Smooth muscle cell (in vitro differentiated cells): ENCODE measurements around the gene PAF1. TPM values are rescaled to one million over a fixed set of nuclear protein-coding genes. Genes with fewer than 3 reads are reported as not detected.

Source experiments
- DNase-seq: peaks from one replicate; lab custom pipeline; 2025; ENCODE audit not compliant: unreplicated experiment; lab: John Stamatoyannopoulos, UW
- H2AFZ ChIP-seq: fragments of 200-600 bp; sonication (generic); 2 replicates; pipeline ENCODE4 v1.6.0; 2016; ENCODE audit warnings: antibody characterized with exemption, low read depth, mild to moderate bottlenecking
- H3F3A ChIP-seq: fragments of 200-600 bp; sonication (generic); 2 replicates; pipeline ENCODE4 v1.6.0; 2017; ENCODE audit warnings: antibody characterized with exemption, low read depth
- H3K27ac ChIP-seq: fragments of 200-600 bp; sonication (generic); 2 replicates; pipeline ENCODE4 v1.5.1; 2016; ENCODE audit warnings: low read depth, mild to moderate bottlenecking
- H3K27me3 ChIP-seq: fragments of 200-600 bp; sonication (generic); 2 replicates; pipeline ENCODE4 v1.6.1; 2016; ENCODE audit warnings: low read depth, mild to moderate bottlenecking
- H3K36me3 ChIP-seq: fragments of 200-600 bp; sonication (generic); 2 replicates; pipeline ENCODE4 v1.5.1; 2016; ENCODE audit warnings: low read depth
- H3K4me1 ChIP-seq: fragments of 200-600 bp; sonication (generic); 2 replicates; pipeline ENCODE4 v1.5.1; 2016; ENCODE audit warnings: low read depth
- H3K4me2 ChIP-seq: fragments of 200-600 bp; sonication (generic); 2 replicates; pipeline ENCODE4 v1.6.0; 2016; ENCODE audit warnings: mild to moderate bottlenecking
- H3K4me3 ChIP-seq: fragments of 200-600 bp; sonication (generic); 2 replicates; pipeline ENCODE4 v1.5.1; 2016; ENCODE audit warnings: mild to moderate bottlenecking
- H3K79me2 ChIP-seq: fragments of 200-600 bp; sonication (generic); 2 replicates; pipeline ENCODE4 v1.6.0; 2016; ENCODE audit warnings: low read depth, mild to moderate bottlenecking
- H3K9ac ChIP-seq: fragments of 200-600 bp; sonication (generic); 2 replicates; pipeline ENCODE4 v1.6.0; 2016; ENCODE audit warnings: low read depth
- H3K9me3 ChIP-seq: fragments of 200-600 bp; sonication (generic); replicated peaks from 2 replicates; pipeline ENCODE4 v1.5.1; 2016; ENCODE audit warnings: low read depth
- H4K20me1 ChIP-seq: fragments of 200-600 bp; sonication (generic); 2 replicates; pipeline ENCODE4 v1.6.0; 2016; ENCODE audit warnings: low read depth
- CTCF ChIP-seq: fragments of 200-600 bp; sonication (generic); IDR thresholded peaks from 2 replicates; pipeline ENCODE4 v1.5.1; 2017; ENCODE audit warnings: borderline replicate concordance, mild to moderate bottlenecking, antibody characterized with exemption; ENCODE audit not compliant: insufficient read depth, poor library complexity, severe bottlenecking
- WGBS: methylation state at CpG from one replicate; pipeline ENCODE4 v1.1.7; 2016; ENCODE audit warnings: low lambda C conversion rate; 5-methylcytosine and 5-hydroxymethylcytosine counted together
- polyA plus RNA-seq: library from polyadenylated mRNA; unstranded; fragments of >200 nt; fragmentation: Nextera tagmentation; extraction: Ambion mirVana; gene quantifications from 2 replicates; pipeline ENCODE4 v1.2.1, GENCODE V29; 2016
- total RNA-seq: library from RNA; depleted of rRNA; stranded (reverse); fragments of >200 nt; gene quantifications from 2 replicates; pipeline ENCODE4 v1.2.3, GENCODE V29; 2014

The PAF1 gene
- total and polyA plus RNA-seq, 2 experiments from 2014 or later: 27.8 to 42.7 TPM

GRCh38 chr19:39349326-39349725 lies 41.6 kb downstream of the PAF1 start:
- H3K27ac ChIP-seq: no peak overlapping the region
- no peak for DNase-seq
- H3F3A ChIP-seq: no peaks in the 10 kb centered on the region
- no peaks in the 10 kb centered on the region for H3K27me3 ChIP-seq
- peaks cover 64% of the 10 kb centered on the region for H3K79me2 ChIP-seq
- H4K20me1 ChIP-seq: peaks cover 100% of the 10 kb centered on the region
- 90% methylated on average over 4 of the region's 4 CpGs for WGBS
- no peak for TF ChIP-seq CTCF
- no peak overlapping the region for H3K9ac ChIP-seq
- no peak overlapping the region for H2AFZ ChIP-seq
- H3K4me1 ChIP-seq: no peaks in the 10 kb centered on the region
- H3K4me2 ChIP-seq: no peak overlapping the region
- H3K9me3 ChIP-seq: no peaks in the 10 kb centered on the region
- H3K4me3 ChIP-seq: no peak overlapping the region
- H3K36me3 ChIP-seq: no peaks in the 10 kb centered on the region

GRCh38 chr19:39347332-39348164 lies 43.4 kb downstream of the PAF1 start:
- TF ChIP-seq CTCF: no peak

GRCh38 chr19:39345956-39346355 lies 45.0 kb downstream of the PAF1 start:
- Histone ChIP-seq H3K27me3 (no peaks in the 10 kb centered on the region), H3K79me2 (peaks cover 66% of the 10 kb centered on the region), H3F3A (no peaks in the 10 kb centered on the region), H3K9ac (no peak overlapping the region), H3K9me3 (no peaks in the 10 kb centered on the region), H3K4me3 (no peak overlapping the region), H4K20me1 (peaks cover 82% of the 10 kb centered on the region), H3K36me3 (no peaks in the 10 kb centered on the region), H3K4me2 (no peak overlapping the region), H3K4me1 (peaks cover 16% of the 10 kb centered on the region), H2AFZ (no peak overlapping the region), H3K27ac (no peak overlapping the region)
- peak; percentile 11 for TF ChIP-seq CTCF
- DNase-seq: no peak
- WGBS: 96% methylated on average over 1 of the region's 1 CpG

More at GRCh38 chr19:39347332-39348164, 43.4 kb downstream of the PAF1 start:
- H3K9me3 ChIP-seq: no peaks in the 10 kb centered on the region
- H4K20me1 ChIP-seq: peaks cover 98% of the 10 kb centered on the region
- 64% methylated on average over 4 of the region's 4 CpGs for WGBS
- no peak for DNase-seq
- H3K4me2 ChIP-seq: peak overlapping the region; percentile 38
- H3K79me2 ChIP-seq: peaks cover 72% of the 10 kb centered on the region
- no peak overlapping the region for H3K4me3 ChIP-seq
- H3K27me3 ChIP-seq: no peaks in the 10 kb centered on the region
- H3K27ac ChIP-seq: peak overlapping the region; percentile 61
- H3F3A ChIP-seq: no peaks in the 10 kb centered on the region
- no peaks in the 10 kb centered on the region for H3K36me3 ChIP-seq
- peaks cover 14% of the 10 kb centered on the region for H3K4me1 ChIP-seq
- no peak overlapping the region for H2AFZ ChIP-seq
- peak overlapping the region; percentile 12 for H3K9ac ChIP-seq
